Ramos (cell line): Measurements from ENCODE around the gene ESPN.

Experiments
- in situ Hi-C: fragments of 300-500 bp; cut with MboI; formaldehyde crosslinking; loops from one replicate; pipeline ENCODE4 v1.14.3; 2022; ENCODE audit warnings: low sequenced_read_pairs; ENCODE audit not compliant: unreplicated experiment

Gene ESPN

GRCh38 chr1:6401673-6402072 is 22.9 kb upstream of the ESPN start:
- in situ Hi-C loops = loop anchor here (5.0 to 10.0 kb wide), 2 partner anchors 39 to 157 kb away; partner anchors contain the start of gene HES3

DNA sequence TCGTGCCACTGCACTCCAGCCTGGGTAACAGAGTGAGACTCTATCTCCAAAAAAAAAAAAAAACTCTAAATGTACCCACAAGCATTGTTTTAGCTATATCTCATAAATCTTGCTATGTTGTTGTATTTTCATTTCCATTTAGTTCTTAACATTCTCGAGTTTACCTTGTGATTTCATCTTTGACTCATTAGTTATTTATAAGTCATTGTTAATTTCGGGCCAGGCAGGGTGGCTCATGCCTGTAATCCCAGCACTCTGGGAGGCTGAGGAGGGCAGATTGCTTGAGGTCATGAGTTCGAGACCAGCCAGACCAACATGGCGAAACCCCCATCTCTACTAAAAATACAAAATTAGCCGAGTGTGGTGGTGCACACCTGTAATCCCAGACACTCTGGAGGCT is 16.6 kb upstream of the ESPN start:
- in situ Hi-C loops = loop anchor here (10.0 kb wide), 1 partner anchor 163 kb away; the partner anchor contains the start of gene HES3

- in situ Hi-C loops = loop anchor here (10.0 kb wide), 1 partner anchor 164 kb away; the partner anchor contains the start of gene HES3
These were observed 15.5 kb upstream of the ESPN start for GRCh38 chr1:6409053-6409452.

DNA sequence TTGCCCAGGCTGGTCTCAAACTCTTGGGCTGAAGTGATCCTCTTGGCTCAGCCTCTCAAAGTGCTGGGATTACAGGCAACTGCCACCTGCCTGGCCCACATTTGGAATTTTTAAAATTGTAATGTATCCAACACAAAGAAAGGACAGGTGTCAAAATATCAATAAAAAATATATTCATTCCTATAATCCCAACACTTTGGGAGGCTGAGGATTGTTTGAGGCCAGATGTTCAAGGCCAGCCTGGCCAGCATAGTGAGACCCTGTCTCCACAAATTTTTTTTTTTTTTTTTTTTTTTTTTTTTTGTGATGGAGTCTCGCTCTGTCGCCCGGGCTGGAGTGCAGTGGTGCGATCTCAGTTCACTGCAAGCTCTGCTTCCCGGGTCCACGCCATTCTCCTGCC is 14.8 kb upstream of the ESPN start:
- in situ Hi-C loops = loop anchor here (10.0 kb wide), 1 partner anchor 165 kb away; the partner anchor contains the start of gene HES3

- in situ Hi-C loops = no loop called here
These were observed 14.2 kb upstream of the ESPN start for GRCh38 chr1:6410248-6410893.

GRCh38 chr1:6412896-6413295 is 11.7 kb upstream of the ESPN start:
- in situ Hi-C loops = no loop called here

- in situ Hi-C loops = no loop called here
These were observed 10.1 kb upstream of the ESPN start for GRCh38 chr1:6414443-6414844.

DNA sequence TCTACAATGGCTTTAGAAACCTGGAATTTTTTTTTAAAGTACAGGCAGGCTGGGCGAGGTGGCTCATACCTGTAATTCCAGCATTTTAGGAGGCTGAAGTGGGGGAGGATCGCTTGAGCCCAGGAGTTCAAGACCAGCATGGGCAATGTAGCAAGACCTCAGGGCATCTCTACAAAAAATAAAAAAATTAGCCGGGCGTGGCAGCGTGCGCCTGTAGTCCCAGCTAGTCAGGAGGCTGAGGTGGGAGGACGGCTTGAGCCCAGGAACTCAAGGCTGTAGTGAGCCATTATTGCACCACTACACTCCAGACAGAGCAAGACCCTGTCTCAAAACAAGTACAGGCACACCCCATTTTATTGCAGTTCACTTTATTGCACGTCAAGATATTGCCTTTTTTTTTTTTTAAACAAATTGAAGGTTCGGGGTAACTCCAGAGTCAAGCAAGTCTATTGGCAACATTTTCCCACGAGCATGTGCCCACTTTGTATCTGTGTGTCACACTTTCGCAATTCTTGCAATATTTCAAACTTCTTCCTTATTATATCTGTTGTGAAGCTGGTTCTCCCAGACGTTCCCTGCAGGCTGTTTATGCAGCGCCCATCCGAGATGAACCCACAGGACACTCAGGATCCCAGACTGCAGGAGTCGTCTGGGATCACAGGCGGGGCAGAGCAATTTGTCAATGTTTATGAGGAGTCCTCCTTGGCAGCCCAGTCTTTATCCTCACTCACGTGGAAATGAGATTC is 9.5 kb upstream of the ESPN start:
- in situ Hi-C loops = no loop called here

GRCh38 chr1:6416295-6416656 is 8.3 kb upstream of the ESPN start:
- in situ Hi-C loops = no loop called here

DNA sequence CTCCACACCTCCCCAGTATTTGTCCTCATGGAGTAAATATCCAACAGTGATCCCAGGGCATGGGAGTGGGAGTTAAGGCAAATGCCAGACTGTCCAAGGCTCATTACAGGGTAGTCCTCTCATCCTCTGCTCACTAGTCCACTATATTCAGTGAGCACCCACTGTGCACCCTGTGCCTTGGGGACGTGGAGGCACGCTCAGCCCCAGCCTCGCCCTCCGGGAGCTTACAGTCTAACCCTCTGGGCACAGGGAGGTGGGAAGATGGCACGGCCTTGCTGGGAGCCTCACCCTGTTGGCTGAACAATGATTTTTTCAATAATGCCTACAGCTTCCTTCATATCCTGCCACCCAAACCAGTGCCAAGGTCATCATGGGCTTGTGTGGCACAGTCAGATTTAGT is 7.7 kb upstream of the ESPN start:
- in situ Hi-C loops = no loop called here

- in situ Hi-C loops = no loop called here
These were observed 6.5 kb upstream of the ESPN start for GRCh38 chr1:6417961-6418667.

DNA sequence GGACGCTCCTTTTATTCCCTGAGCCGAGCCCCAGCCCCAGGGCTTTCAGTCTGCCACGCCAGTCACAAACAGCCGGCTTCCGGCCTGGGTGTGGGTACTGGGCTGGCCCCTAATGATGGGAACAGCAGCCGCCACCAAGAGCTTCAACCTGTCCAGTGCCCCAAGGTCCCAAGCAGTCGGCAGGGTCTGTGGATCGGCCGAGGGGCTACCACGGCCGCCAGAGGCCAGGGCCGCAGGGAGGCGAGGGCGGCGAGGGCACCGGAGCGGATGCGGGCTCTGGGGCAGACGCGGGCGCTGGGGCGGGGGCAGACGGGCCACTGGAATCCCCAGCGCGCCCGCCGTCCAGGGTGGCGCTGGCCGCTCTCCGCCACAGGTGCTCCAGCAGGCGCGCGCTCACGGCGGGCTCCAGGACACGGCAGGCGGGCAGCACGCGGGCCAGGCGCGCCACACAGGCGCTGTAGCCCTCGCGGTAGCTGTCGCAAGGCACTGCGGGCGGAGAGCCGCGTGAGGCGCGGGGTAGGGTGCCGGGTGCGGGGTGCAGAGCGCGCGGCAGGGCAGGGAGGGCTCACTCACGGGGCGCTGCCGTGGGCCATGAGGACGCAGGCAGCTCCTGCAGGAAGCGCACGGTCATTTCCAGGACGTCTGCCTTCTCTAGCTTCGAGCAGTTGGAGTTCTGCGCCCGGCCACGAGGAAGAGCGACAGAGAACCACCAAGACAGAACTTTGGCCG is 5.7 kb upstream of the ESPN start:
- in situ Hi-C loops = no loop called here

- in situ Hi-C loops = no loop called here
These were observed 5.2 kb upstream of the ESPN start for GRCh38 chr1:6419397-6419803.

DNA sequence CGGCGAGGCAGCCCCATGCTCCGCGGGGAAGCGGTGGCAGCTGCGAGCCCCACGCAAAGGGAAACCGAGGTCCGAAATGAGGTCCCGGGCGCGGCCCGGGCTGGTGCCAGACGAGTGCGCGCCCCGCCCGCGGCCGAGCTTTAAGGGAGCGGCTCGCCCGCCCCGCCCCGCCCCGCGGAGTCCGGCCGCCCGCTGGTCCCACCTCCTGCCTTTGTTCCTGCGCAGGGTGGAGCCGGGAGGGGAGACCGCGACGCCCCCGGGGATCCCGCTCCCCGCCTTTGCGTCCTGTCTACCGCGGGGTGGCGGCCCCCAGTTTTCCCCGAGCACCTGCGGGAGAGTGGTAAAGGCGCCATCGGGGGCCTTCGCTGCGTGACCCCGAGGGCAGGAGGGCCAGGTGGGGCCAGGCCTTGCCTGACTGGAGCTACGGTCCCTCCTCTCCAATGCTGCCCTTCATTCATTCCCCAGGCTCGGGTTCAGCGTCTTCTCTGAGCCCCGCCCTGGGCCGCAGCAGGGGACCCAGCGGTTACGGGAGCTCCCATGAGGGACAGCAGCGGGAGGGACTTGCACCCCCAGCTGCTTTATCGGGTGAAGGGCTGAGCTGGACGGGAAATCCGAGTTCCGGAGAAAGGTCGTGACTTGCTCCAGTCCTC is 4.6 kb upstream of the ESPN start, which contains the start of gene HES2:
TSS of gene HES2 (minus strand) at position 116 of the 650 bp plus-strand sequence. CDS start at position 17, 99 bp downstream.
- in situ Hi-C loops = no loop called here

- in situ Hi-C loops = no loop called here
These were observed 4.0 kb upstream of the ESPN start for GRCh38 chr1:6420454-6421042.

GRCh38 chr1:6421266-6421665 is 3.3 kb upstream of the ESPN start:
- in situ Hi-C loops = no loop called here

- in situ Hi-C loops = no loop called here
These were observed 1.1 kb upstream of the ESPN start for GRCh38 chr1:6423321-6423999.

DNA sequence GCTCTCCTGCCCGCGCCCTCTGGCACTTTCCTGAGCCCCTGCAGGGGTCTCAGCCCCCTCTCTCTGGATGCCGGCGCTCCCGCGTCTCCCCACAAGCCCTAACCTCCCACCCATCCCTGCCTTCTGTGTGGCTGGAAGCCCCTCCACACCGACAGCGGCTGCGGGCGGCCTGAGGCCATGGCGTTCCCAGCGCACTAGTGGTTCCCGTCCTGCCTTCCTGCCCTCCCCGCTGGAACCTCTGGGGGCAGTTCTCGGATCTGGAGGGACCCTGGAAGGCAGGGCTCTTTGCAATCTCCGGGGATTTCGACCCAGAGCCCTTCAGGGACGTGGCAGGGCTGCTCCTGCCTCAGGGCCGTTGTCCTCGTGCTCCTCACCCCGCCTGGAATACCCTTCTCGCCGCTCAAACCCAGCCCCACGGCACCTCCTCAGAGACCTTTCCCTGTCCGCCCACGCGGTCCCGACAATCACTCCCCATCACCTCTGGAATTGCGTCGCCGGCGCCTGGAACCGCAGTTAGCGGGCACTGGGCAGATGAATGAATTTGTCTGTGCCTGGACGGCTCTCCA is 493 bp upstream of the ESPN start:
- in situ Hi-C loops = no loop called here

GRCh38 chr1:6425658-6426057 is 1.1 kb downstream of the ESPN start:
- in situ Hi-C loops = no loop called here
